OCI-LY7 (cell line): ENCODE results near the gene GNPTG. TPM values are rescaled to one million over a fixed set of nuclear protein-coding genes. Genes with fewer than 3 reads are reported as not detected.

ENCODE experiments used
- BruUV-seq: library from RNA; stranded (reverse); fragments of 400-500 nt; replicated peaks from 2 replicates; lab custom pipeline; 2021; lab: Mats Ljungman, UMichigan
- CTCF ChIA-PET: fragments of 300-600 bp; sonication (Branson Sonifier 250); formaldehyde crosslinking; loops from one replicate; lab custom pipeline; 2022; ENCODE audit warnings: antibody characterized with exemption; ENCODE audit not compliant: unreplicated experiment; lab: Charles Lee
- POLR2A ChIA-PET: fragments of 300-600 bp; sonication (Branson Sonifier 250); formaldehyde crosslinking; loops from one replicate; lab custom pipeline; 2022; ENCODE audit warnings: antibody characterized with exemption; lab: Charles Lee
- DNase-seq: peaks from one replicate; pipeline ENCODE4 v3.0.0-alpha.2; 2015; ENCODE audit warnings: low spot score
- H2AFZ ChIP-seq: fragments of 200-600 bp; sonication (generic), shearing (Covaris generic); 2 replicates; pipeline ENCODE4 v1.6.1; 2014; ENCODE audit warnings: mild to moderate bottlenecking, antibody characterized with exemption, low read length, moderate library complexity
- H3K27ac ChIP-seq: fragments of 200-600 bp; sonication (generic); 2 replicates; pipeline ENCODE4 v1.5.1; 2014; ENCODE audit warnings: mixed run types, low read depth, mild to moderate bottlenecking, moderate library complexity, low read length, inconsistent platforms; ENCODE audit not compliant: poor library complexity, severe bottlenecking
- H3K36me3 ChIP-seq: fragments of 200-600 bp; sonication (generic); 2 replicates; pipeline ENCODE4 v1.6.1; 2014; ENCODE audit warnings: mild to moderate bottlenecking, antibody characterized with exemption, low read length, moderate library complexity, mixed read lengths; ENCODE audit not compliant: insufficient read depth
- H3K4me1 ChIP-seq: fragments of 200-600 bp; sonication (generic); 2 replicates; pipeline ENCODE4 v1.5.1; 2014; ENCODE audit warnings: mild to moderate bottlenecking, low read length; ENCODE audit not compliant: insufficient read depth, poor library complexity, severe bottlenecking
- H3K4me2 ChIP-seq: fragments of 200-600 bp; sonication (generic); 2 replicates; pipeline ENCODE4 v1.6.1; 2014; ENCODE audit warnings: mild to moderate bottlenecking, low read length
- H3K4me3 ChIP-seq: fragments of 200-600 bp; sonication (generic); 2 replicates; pipeline ENCODE4 v1.5.1; 2014; ENCODE audit warnings: mild to moderate bottlenecking, low read depth, low read length; ENCODE audit not compliant: poor library complexity, severe bottlenecking
- H3K79me2 ChIP-seq: fragments of 200-600 bp; sonication (generic); 2 replicates; pipeline ENCODE4 v1.6.1; 2016; ENCODE audit warnings: low read depth, mild to moderate bottlenecking, low read length, moderate library complexity, mixed read lengths; ENCODE audit not compliant: insufficient read depth
- H3K9me2 ChIP-seq: fragments of 200-600 bp; sonication (generic); 2 replicates; pipeline ENCODE4 v1.6.1; 2016; ENCODE audit warnings: mild to moderate bottlenecking, low read length, mixed read lengths; ENCODE audit not compliant: insufficient read depth
- H3K9me3 ChIP-seq: fragments of 200-600 bp; sonication (generic); 2 replicates; pipeline ENCODE4 v1.6.1; 2014; ENCODE audit warnings: mild to moderate bottlenecking, mixed run types, low read length, mixed read lengths
- H4K20me1 ChIP-seq: fragments of 200-600 bp; sonication (generic); 2 replicates; pipeline ENCODE4 v1.6.1; 2014; ENCODE audit warnings: mild to moderate bottlenecking, antibody characterized with exemption, low read length, moderate library complexity, mixed read lengths; ENCODE audit not compliant: insufficient read depth
- EZH2phosphoT487 ChIP-seq: fragments of 200-600 bp; sonication (generic); IDR thresholded peaks from 2 replicates; pipeline ENCODE4 v1.6.1; 2018; ENCODE audit warnings: low read depth, borderline replicate concordance, mild to moderate bottlenecking, mixed run types, antibody characterized with exemption, low read length, moderate library complexity, mixed read lengths
- intact Hi-C: fragments of 100-400 bp; cut with micrococcal nuclease; formaldehyde crosslinking; loops from one replicate; pipeline ENCODE4 v1.10.0; 2022; ENCODE audit not compliant: unreplicated experiment
- total RNA-seq, 2 experiments: library from RNA; depleted of rRNA in 1 of 2; stranded (reverse); fragments of >200 nt in 1 of 2; shearing (Covaris generic) in 1 of 2; gene quantifications; 2 replicates each; pipeline ENCODE4 v1.2.3, GENCODE V29; 2014 to 2022
- TF ChIP-seq, protein P1 (sequence below): fragments of 200-600 bp; sonication (generic); conservative IDR thresholded peaks from 2 replicates; pipeline ENCODE4 v1.5.1; 2014; ENCODE audit warnings: mild to moderate bottlenecking, antibody characterized with exemption, low read length, moderate library complexity, mixed read lengths

GNPTG gene
- total RNA-seq, 2 experiments from 2014 or later: 21.3 to 24.1 TPM

- Histone ChIP-seq H3K36me3 (peaks cover 99% of the 10 kb centered on the region), H3K4me1 (peaks cover 12% of the 10 kb centered on the region), H3K4me2 (no peak overlapping the region), H3K4me3 (no peak overlapping the region), H3K27ac (no peak overlapping the region), H3K9me3 (no peaks in the 10 kb centered on the region), H4K20me1 (peaks cover 16% of the 10 kb centered on the region; the same call in 1 of the 2 replicates), H3K9me2 (no peaks in the 10 kb centered on the region), H3K79me2 (peaks cover 52% of the 10 kb centered on the region), H2AFZ (no peak overlapping the region)
- no peak for TF ChIP-seq EZH2phosphoT487
- TF ChIP-seq, protein P1, sequence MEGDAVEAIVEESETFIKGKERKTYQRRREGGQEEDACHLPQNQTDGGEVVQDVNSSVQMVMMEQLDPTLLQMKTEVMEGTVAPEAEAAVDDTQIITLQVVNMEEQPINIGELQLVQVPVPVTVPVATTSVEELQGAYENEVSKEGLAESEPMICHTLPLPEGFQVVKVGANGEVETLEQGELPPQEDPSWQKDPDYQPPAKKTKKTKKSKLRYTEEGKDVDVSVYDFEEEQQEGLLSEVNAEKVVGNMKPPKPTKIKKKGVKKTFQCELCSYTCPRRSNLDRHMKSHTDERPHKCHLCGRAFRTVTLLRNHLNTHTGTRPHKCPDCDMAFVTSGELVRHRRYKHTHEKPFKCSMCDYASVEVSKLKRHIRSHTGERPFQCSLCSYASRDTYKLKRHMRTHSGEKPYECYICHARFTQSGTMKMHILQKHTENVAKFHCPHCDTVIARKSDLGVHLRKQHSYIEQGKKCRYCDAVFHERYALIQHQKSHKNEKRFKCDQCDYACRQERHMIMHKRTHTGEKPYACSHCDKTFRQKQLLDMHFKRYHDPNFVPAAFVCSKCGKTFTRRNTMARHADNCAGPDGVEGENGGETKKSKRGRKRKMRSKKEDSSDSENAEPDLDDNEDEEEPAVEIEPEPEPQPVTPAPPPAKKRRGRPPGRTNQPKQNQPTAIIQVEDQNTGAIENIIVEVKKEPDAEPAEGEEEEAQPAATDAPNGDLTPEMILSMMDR: no peak
- DNase-seq: no peak
- no TSS peak for BruUV-seq
- CTCF ChIA-PET: no interaction called here
- POLR2A ChIA-PET: no interaction called here
- intact Hi-C loops: no loop called here
Measured at GRCh38 chr16:1316033-1316405, 35.7 kb upstream of the GNPTG start.

DNA sequence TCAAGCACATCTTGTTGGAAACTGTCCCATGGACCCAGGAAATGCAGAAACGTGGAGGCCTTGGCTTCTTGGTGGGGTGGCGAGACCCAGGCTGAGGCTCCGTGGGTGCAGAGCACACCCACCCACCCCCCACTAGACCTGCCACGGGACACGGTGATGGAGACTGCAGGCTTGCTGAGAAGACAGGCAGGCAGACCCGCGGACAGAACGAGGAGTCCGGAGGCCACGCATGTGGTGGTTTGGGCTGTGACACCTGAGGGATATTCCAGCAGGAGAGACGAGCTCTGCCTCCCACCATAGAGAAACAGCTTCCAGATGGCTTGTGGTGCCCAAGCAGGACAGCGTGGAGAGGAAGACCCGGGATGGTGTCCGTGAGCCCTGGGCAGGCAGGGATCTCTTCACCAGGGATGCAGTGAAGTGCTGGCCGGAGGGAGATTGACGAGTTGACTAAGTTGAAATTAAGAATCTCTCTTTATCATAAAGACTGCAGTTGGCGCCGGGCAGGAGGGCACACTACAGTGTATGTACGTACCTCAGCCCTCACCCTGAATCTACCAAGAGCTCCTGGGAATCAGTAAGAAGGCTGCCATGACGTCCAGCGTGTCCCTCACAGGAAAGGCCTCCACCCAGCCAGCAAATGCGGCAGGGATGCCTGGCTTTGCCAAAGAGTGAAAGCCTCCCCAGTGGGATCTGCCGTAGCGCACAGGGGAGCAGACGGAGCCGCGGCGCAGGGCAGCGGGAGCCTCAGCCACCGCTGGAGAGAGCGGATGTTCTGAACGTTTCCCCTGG, 34.1 kb upstream of the GNPTG start:
- H4K20me1 ChIP-seq: no peaks in the 10 kb centered on the region; the same call in 1 of the 2 replicates
- ChIA-PET CTCF (no interaction called here), POLR2A (no interaction called here)
- peaks cover 99% of the 10 kb centered on the region for H3K36me3 ChIP-seq
- no peak overlapping the region for H2AFZ ChIP-seq
- BruUV-seq: no TSS peak
- no peaks in the 10 kb centered on the region for H3K9me3 ChIP-seq
- no peak for DNase-seq
- no peaks in the 10 kb centered on the region for H3K4me1 ChIP-seq
- no peaks in the 10 kb centered on the region for H3K9me2 ChIP-seq
- intact Hi-C loops: no loop called here
- TF ChIP-seq, protein P1: no peak
- TF ChIP-seq EZH2phosphoT487: no peak
- H3K4me3 ChIP-seq: no peak overlapping the region
- H3K27ac ChIP-seq: no peak overlapping the region
- H3K79me2 ChIP-seq: peaks cover 35% of the 10 kb centered on the region
- H3K4me2 ChIP-seq: no peak overlapping the region

DNA sequence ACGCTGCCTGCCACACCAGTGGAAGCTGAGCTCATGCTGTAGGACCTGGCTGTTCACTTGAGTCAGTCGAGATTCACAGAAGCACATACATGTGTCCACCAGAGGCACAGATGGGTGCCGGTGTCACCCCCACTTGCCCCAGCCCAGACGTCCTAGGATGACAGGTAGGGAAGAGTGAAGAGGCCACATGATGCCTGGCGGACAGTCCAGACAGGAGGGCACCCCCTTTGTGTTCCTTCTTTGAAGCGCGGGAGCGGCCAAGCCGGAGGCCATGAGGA, 33.5 kb upstream of the GNPTG start:
- Histone ChIP-seq H3K4me2 (no peak overlapping the region), H3K9me3 (no peaks in the 10 kb centered on the region), H3K9me2 (no peaks in the 10 kb centered on the region), H3K79me2 (peaks cover 30% of the 10 kb centered on the region), H3K36me3 (peaks cover 98% of the 10 kb centered on the region), H4K20me1 (no peaks in the 10 kb centered on the region; the same call in 1 of the 2 replicates), H3K27ac (no peak overlapping the region), H3K4me1 (no peaks in the 10 kb centered on the region), H2AFZ (no peak overlapping the region), H3K4me3 (no peak overlapping the region)
- ChIA-PET POLR2A (no interaction called here), CTCF (no interaction called here)
- TF ChIP-seq, protein P1: no peak
- TF ChIP-seq EZH2phosphoT487: no peak
- intact Hi-C loops: no loop called here
- BruUV-seq: no TSS peak
- no peak for DNase-seq
